ENCODE results near the gene CDH3.

DNA sequence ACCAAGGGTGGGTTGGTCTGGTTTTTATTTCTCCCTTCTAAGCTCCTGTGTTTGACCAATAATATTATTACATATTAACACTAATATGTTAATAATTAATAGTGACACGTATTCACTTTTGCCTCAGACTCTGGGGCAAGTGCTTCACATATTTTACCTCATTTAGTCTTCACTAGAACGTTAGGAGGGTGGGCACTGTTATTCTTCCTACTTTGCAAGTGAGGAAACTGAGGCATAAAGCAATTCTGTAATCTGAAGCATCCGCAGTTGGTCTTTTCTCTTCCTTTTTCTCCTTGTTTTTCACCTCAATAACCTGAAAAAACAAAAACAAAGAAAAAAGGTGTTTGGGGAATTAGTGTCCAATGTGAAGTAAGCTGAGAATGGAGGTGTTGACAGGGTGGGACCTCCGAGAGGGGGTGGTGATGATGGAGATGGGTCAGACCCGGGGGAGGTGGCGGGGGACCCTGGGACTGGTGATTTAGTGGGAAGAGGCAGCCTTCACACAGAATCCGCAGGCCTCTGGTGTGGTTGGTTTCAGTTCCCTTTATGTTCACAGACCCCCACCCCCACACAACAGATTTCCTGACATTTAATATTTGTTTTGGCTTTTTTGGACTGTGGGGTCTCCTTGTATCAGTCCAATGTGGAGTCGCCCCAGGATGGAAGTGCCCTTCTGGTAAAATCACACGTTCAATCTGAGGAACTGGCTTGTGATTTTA lies 95.7 kb downstream of the CDH3 start:
- TF ChIP-seq POLR2A (IDR thresholded peaks at IDR 0.05; ENCODE audit: low read length), result no peak
- no peak for TF ChIP-seq GATA1 (IDR thresholded peaks at IDR 0.05; ENCODE audit: low read depth, low read length)
